ENCODE data around the gene LBHD2.

LBHD2 gene

GRCh38 chr14:103070263-103070885, 13.6 kb upstream of the LBHD2 start:
- DNase-seq: no peak

- DNase-seq: no peak
Observed at GRCh38 chr14:103070971-103071542, 13.0 kb upstream of the LBHD2 start.

- no peak for DNase-seq
Observed at GRCh38 chr14:103071544-103072251, 12.3 kb upstream of the LBHD2 start.

GRCh38 chr14:103072595-103073366, 11.2 kb upstream of the LBHD2 start:
- DNase-seq: no peak

GRCh38 chr14:103073367-103073875, 10.6 kb upstream of the LBHD2 start:
- no peak for DNase-seq

GRCh38 chr14:103073876-103074728, 9.9 kb upstream of the LBHD2 start:
- DNase-seq: no peak

- peak; percentile 18 for DNase-seq
Observed at GRCh38 chr14:103074729-103075367, 9.2 kb upstream of the LBHD2 start.

- peak; percentile 84 for DNase-seq
Observed at GRCh38 chr14:103078420-103078749, 5.6 kb upstream of the LBHD2 start.

- no peak for DNase-seq
Observed at GRCh38 chr14:103078860-103079587, 5.0 kb upstream of the LBHD2 start.

- no peak for DNase-seq
Observed at GRCh38 chr14:103081951-103082350, 2.1 kb upstream of the LBHD2 start.

- DNase-seq: no peak
Observed at GRCh38 chr14:103085106-103086091, 1.4 kb downstream of the LBHD2 start.

GRCh38 chr14:103086771-103087342, 2.8 kb downstream of the LBHD2 start:
- no peak for DNase-seq

- DNase-seq: no peak
Observed at GRCh38 chr14:103087343-103087835, 3.4 kb downstream of the LBHD2 start.

- DNase-seq: no peak
Observed at GRCh38 chr14:103088921-103089320, 4.9 kb downstream of the LBHD2 start.

GRCh38 chr14:103089386-103090335, 5.7 kb downstream of the LBHD2 start:
- DNase-seq: no peak

- no peak for DNase-seq
Observed at GRCh38 chr14:103090481-103091020, 6.5 kb downstream of the LBHD2 start.

- peak; percentile 84 for DNase-seq
Observed at GRCh38 chr14:103091041-103091882, 7.3 kb downstream of the LBHD2 start.
